Suprapubic skin (tissue), 3 donors: ENCODE data around the gene STIM2.

ENCODE experiments used
- EP300 ChIP-seq: sonication (generic); formaldehyde crosslinking; IDR thresholded peaks from one replicate; pipeline ENCODE4 v1.6.1; 2017; ENCODE audit warnings: antibody characterized with exemption
- TF ChIP-seq, protein P1 (sequence below), 2 donors: fragments of 200-600 bp in 1 of 2; fragments of 450-650 bp in 1 of 2; sonication (generic) in 1 of 2; IDR thresholded peaks; one replicate each; pipeline ENCODE4 v1.5.1; 2016 to 2019; ENCODE audit warnings: antibody characterized with exemption in 2 of 2, mild to moderate bottlenecking in 1 of 2, moderate library complexity in 1 of 2

DNA sequence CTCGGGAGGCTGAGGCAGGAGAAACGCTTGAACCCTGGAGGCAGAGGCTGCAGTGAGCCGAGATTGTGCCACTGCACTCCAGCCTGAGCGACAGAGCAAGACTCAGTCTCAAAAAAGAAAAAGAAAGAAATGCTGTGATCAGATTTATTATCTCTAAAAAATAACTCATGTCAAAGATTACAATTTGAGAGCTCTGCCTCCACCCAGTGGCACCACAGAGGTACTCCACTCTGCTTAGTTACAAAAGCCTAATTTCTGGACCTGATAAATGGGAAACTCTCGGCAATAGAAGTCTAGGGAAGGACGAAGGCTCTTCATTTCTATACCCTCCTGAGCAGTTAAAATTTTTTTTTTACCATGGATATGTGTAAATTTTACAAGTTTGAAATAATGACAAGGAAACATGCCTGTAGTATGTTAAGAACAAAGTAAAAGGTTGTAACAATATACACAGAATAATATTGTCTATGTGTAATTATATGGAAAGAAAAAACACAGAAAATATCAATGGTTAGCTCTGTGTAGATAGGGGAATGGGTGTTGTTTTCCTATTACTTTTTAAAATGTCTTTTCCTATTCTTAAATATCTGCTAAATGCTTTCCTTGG lies 149.8 kb downstream of the STIM2 start:
- no peak for TF ChIP-seq EP300
- TF ChIP-seq, protein P1, sequence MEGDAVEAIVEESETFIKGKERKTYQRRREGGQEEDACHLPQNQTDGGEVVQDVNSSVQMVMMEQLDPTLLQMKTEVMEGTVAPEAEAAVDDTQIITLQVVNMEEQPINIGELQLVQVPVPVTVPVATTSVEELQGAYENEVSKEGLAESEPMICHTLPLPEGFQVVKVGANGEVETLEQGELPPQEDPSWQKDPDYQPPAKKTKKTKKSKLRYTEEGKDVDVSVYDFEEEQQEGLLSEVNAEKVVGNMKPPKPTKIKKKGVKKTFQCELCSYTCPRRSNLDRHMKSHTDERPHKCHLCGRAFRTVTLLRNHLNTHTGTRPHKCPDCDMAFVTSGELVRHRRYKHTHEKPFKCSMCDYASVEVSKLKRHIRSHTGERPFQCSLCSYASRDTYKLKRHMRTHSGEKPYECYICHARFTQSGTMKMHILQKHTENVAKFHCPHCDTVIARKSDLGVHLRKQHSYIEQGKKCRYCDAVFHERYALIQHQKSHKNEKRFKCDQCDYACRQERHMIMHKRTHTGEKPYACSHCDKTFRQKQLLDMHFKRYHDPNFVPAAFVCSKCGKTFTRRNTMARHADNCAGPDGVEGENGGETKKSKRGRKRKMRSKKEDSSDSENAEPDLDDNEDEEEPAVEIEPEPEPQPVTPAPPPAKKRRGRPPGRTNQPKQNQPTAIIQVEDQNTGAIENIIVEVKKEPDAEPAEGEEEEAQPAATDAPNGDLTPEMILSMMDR (IDR thresholded peaks at IDR 0.05) = peak; percentile 86 to 94
